GM12878 (cell line): ENCODE results near the gene XRCC6. TPM values are rescaled to one million over a fixed set of nuclear protein-coding genes. Genes with fewer than 3 reads are reported as not detected.

Source experiments
- ATAC-seq: fragments of 200-7000 bp; cut with Tn5 transposase; 3 replicates; pipeline ENCODE4 v1.9.1; 2020; ENCODE audit warnings: mild to moderate bottlenecking, moderate library complexity
- BruUV-seq: library from RNA; stranded (reverse); fragments of 400-500 nt; replicated peaks from 2 replicates; lab custom pipeline; 2021; lab: Mats Ljungman, UMichigan
- CTCF ChIA-PET: fragments of 300-600 bp; sonication (Branson Sonifier 250); formaldehyde crosslinking; extraction: SDS; loops from one replicate; lab custom pipeline; 2021; ENCODE audit warnings: inconsistent platforms; lab: Yijun Ruan, JAX
- POLR2A ChIA-PET: fragments of 350-600 bp; formaldehyde crosslinking; extraction: SDS; loops from one replicate; lab custom pipeline; 2021; ENCODE audit warnings: inconsistent platforms; lab: Charles Lee
- RAD21 ChIA-PET: fragments of 300-600 bp; sonication (Branson Sonifier 250); formaldehyde crosslinking; loops from one replicate; lab custom pipeline; 2023; ENCODE audit warnings: antibody characterized with exemption; ENCODE audit not compliant: unreplicated experiment; lab: Charles Lee
- SMC1A ChIA-PET: fragments of 300-600 bp; sonication (Branson Sonifier 250); formaldehyde crosslinking; loops from one replicate; lab custom pipeline; 2023; ENCODE audit not compliant: unreplicated experiment, uncharacterized antibody; lab: Charles Lee
- DNase-seq: peaks from one replicate; pipeline ENCODE4 v3.0.0-alpha.2; 2011; ENCODE audit warnings: low read depth, low spot score
- FAIRE-seq: peaks from 3 replicates; lab custom pipeline; 2011; peaks lifted over from hg19 to GRCh38; lab: Jason Lieb, UNC
- H2AFZ ChIP-seq: 2 replicates; pipeline ENCODE4 v1.6.0; 2011; ENCODE audit warnings: low read depth, low read length, control low read depth; ENCODE audit not compliant: control insufficient read depth
- H3K27ac ChIP-seq: 2 replicates; pipeline ENCODE4 v1.5.1; 2011; ENCODE audit warnings: control low read depth; ENCODE audit not compliant: control insufficient read depth, insufficient read depth
- H3K27me3 ChIP-seq, 2 experiments: replicated peaks in 1 of 2; 2 replicates each; pipeline versions ENCODE4 v1.6.0 to v1.6.1; 2011; ENCODE audit warnings: low read length in 1 of 2; ENCODE audit not compliant: control insufficient read depth in 2 of 2, insufficient read depth in 2 of 2
- H3K36me3 ChIP-seq, 2 experiments: 2 replicates each; pipeline ENCODE4 v1.5.1; 2011; ENCODE audit warnings: low read length in 1 of 2; ENCODE audit not compliant: control insufficient read depth in 2 of 2, insufficient read depth in 2 of 2
- H3K4me1 ChIP-seq: 2 replicates; pipeline ENCODE4 v1.6.1; 2011; ENCODE audit warnings: mild to moderate bottlenecking, low read length, moderate library complexity, mixed read lengths; ENCODE audit not compliant: control insufficient read depth, insufficient read depth
- H3K4me2 ChIP-seq: 2 replicates; pipeline ENCODE4 v1.6.0; 2011; ENCODE audit warnings: control low read depth; ENCODE audit not compliant: control insufficient read depth, insufficient read depth
- H3K4me3 ChIP-seq: fragments of 200-600 bp; sonication (generic); 2 replicates; pipeline ENCODE4 v1.5.1; 2016
- H3K79me2 ChIP-seq: 2 replicates; pipeline ENCODE4 v1.6.0; 2011; ENCODE audit warnings: low read length; ENCODE audit not compliant: control insufficient read depth, insufficient read depth
- H3K9ac ChIP-seq: 2 replicates; pipeline ENCODE4 v1.8.0; 2011; ENCODE audit warnings: low read length, control low read depth, mixed read lengths; ENCODE audit not compliant: control insufficient read depth, insufficient read depth
- H3K9me3 ChIP-seq: replicated peaks from 3 replicates; pipeline ENCODE4 v1.5.1; 2011; ENCODE audit warnings: mild to moderate bottlenecking, low read length; ENCODE audit not compliant: control insufficient read depth, insufficient read depth
- H4K20me1 ChIP-seq: 2 replicates; pipeline ENCODE4 v1.6.0; 2011; ENCODE audit not compliant: control insufficient read depth, insufficient read depth
- ASH2L ChIP-seq: fragments of 300-600, 200-600 bp; sonication (generic); IDR thresholded peaks from 2 replicates; pipeline ENCODE4 v1.6.1; 2017; ENCODE audit warnings: low read depth, mild to moderate bottlenecking, borderline replicate concordance
- EP300 ChIP-seq, 2 experiments: fragments of 150-350 bp in 1 of 2; IDR thresholded peaks; 2 replicates each; pipeline ENCODE4 v1.6.1; 2011 to 2012; ENCODE audit warnings: low read depth in 2 of 2, low read length in 2 of 2, borderline replicate concordance in 1 of 2, improper control_type of control experiment in 1 of 2, inconsistent platforms in 1 of 2; ENCODE audit not compliant: control insufficient read depth in 1 of 2
- FOXK2 ChIP-seq: fragments of 450-650 bp; IDR thresholded peaks from 2 replicates; pipeline ENCODE4 v1.6.1; 2017; ENCODE audit warnings: mild to moderate bottlenecking, moderate library complexity
- FOXM1 ChIP-seq: IDR thresholded peaks from 2 replicates; pipeline ENCODE4 v1.6.1; 2012; ENCODE audit warnings: low read depth, mild to moderate bottlenecking, inconsistent platforms, low read length, moderate library complexity
- HDGF ChIP-seq: fragments of 450-650 bp; IDR thresholded peaks from 2 replicates; pipeline ENCODE4 v1.6.1; 2016; ENCODE audit warnings: antibody characterized with exemption
- MLLT1 ChIP-seq: fragments of 450-650 bp; IDR thresholded peaks from 2 replicates; pipeline ENCODE4 v1.6.1; 2016; ENCODE audit warnings: mild to moderate bottlenecking
- MTA2 ChIP-seq: fragments of 450-650 bp; IDR thresholded peaks from 2 replicates; pipeline ENCODE4 v1.6.1; 2016; ENCODE audit warnings: low read depth, mild to moderate bottlenecking, moderate library complexity
- NKRF ChIP-seq: fragments of 450-650 bp; conservative IDR thresholded peaks from 2 replicates; pipeline ENCODE4 v1.6.1; 2017; ENCODE audit warnings: mild to moderate bottlenecking, moderate library complexity
- PKNOX1 ChIP-seq: fragments of 450-650 bp; IDR thresholded peaks from 2 replicates; pipeline ENCODE4 v1.6.1; 2016; ENCODE audit warnings: mild to moderate bottlenecking
- PRDM15 ChIP-seq: fragments of 450-650 bp; formaldehyde crosslinking; IDR thresholded peaks from 2 replicates; pipeline ENCODE4 v1.4.0; 2020; ENCODE audit warnings: mild to moderate bottlenecking, moderate library complexity
- RCOR1 ChIP-seq: conservative IDR thresholded peaks from 2 replicates; pipeline ENCODE4 v1.6.1; 2012; ENCODE audit warnings: low read depth, low read length, improper control_type of control experiment
- SRF ChIP-seq, 2 experiments: IDR thresholded peaks; 2 replicates each; pipeline ENCODE4 v1.6.1; 2011; ENCODE audit warnings: low read depth in 2 of 2, low read length in 2 of 2, mild to moderate bottlenecking in 1 of 2, moderate library complexity in 1 of 2
- SUZ12 ChIP-seq: fragments of 200-600 bp; sonication (generic); IDR thresholded peaks from one replicate; pipeline ENCODE4 v1.6.1; 2018; ENCODE audit warnings: antibody characterized with exemption, mild to moderate bottlenecking; ENCODE audit not compliant: unreplicated experiment
- WGBS: methylation state at CpG from one replicate; pipeline ENCODE4 v1.1.6; 2016; ENCODE audit warnings: low lambda C conversion rate; ENCODE audit not compliant: insufficient replicate concordance, insufficient coverage; ENCODE audit errors: missing lambda C conversion rate; 5-methylcytosine and 5-hydroxymethylcytosine counted together
- in situ Hi-C: fragments of 300-500 bp; cut with MboI; formaldehyde crosslinking; loops from 9 replicates; pipeline ENCODE4 v1.14.3; 2018; ENCODE audit warnings: mixed read lengths
- intact Hi-C: fragments of 100-400 bp; cut with micrococcal nuclease; formaldehyde crosslinking; loops from one replicate; pipeline ENCODE4 v1.14.2; 2022; ENCODE audit not compliant: unreplicated experiment
- polyA plus RNA-seq, 11 experiments: library from polyadenylated mRNA; depleted of rRNA in 4 of 11; unstranded in 6 of 11; stranded (reverse) in 5 of 11; fragments of >200 nt; fragmentation: Nextera tagmentation in 4 of 11; fragmentation: Illumina TruSeq in 1 of 11; extraction: Ambion mirVana in 4 of 11; extraction: Trizol in 1 of 11; gene quantifications; 1 replicate in 1 of 11; 2 replicates in 10 of 11; pipeline versions ENCODE4 v1.2.1 to v1.2.3, GENCODE V29; 2011 to 2016; ENCODE audit warnings: inconsistent platforms in 2 of 11, missing spikeins in 2 of 11, low read depth in 1 of 11
- total RNA-seq, 4 experiments: library from RNA; depleted of rRNA in 3 of 4; stranded (reverse); fragments of >200 nt in 3 of 4; fragmentation: Illumina TruSeq in 1 of 4; extraction: Trizol in 1 of 4; gene quantifications; 2 replicates each; pipeline versions ENCODE4 v1.2.1 to v1.2.3, GENCODE V29; 2013 to 2021

The XRCC6 gene
- total and polyA plus RNA-seq, 10 of the 15 experiments (the other 5 are each of a cell fraction or from before 2014, with no cell fraction given): 186 to 718 (median 348) TPM

- ATAC-seq (no peak), DNase-seq (no peak), FAIRE-seq (no peak)
- WGBS: 60% methylated on average over 4 of the region's 4 CpGs
- Histone ChIP-seq H2AFZ (no peak overlapping the region), H4K20me1 (no peaks in the 10 kb centered on the region; the same call in 1 of the 2 replicates), H3K27ac (no peak overlapping the region), H3K9ac (no peak overlapping the region), H3K79me2 (peaks cover 92% of the 10 kb centered on the region), H3K4me1 (no peaks in the 10 kb centered on the region), H3K4me2 (no peak overlapping the region), H3K27me3 (no peaks in the 10 kb centered on the region), H3K36me3 (peaks cover 5 to 6% of the 10 kb centered on the region in 2 experiments), H3K9me3 (no peaks in the 10 kb centered on the region), H3K4me3 (no peak overlapping the region)
- POLR2A ChIA-PET: no interaction called here
- intact Hi-C loops (no loop called here), in situ Hi-C loops (no loop called here)
- CTCF ChIA-PET: interaction anchor here (0.6 to 2.1 kb wide), 2 partner anchors 13 to 94 kb away, joined by 4 to 7 read pairs; no protein-coding TSS in a partner anchor
- TF ChIP-seq NKRF (no peak), PKNOX1 (no peak), SRF (IDR thresholded peaks at IDR 0.05; ENCODE audit: low read depth in 2 of 2, low read length in 2 of 2) (no peak), HDGF (no peak), MLLT1 (no peak), RCOR1 (no peak), FOXK2 (no peak), MTA2 (no peak), PRDM15 (CRISPR knock-in tag) (no peak), ASH2L (no peak), FOXM1 (no peak), SUZ12 (no peak), EP300 (IDR thresholded peaks at IDR 0.05; ENCODE audit: borderline replicate concordance in 1 of 2, control insufficient read depth in 1 of 2, low read depth in 2 of 2, low read length in 2 of 2) (no peak)
- RAD21 ChIA-PET: no interaction called here
- no TSS peak for BruUV-seq
- SMC1A ChIA-PET: interaction anchor here (0.7 kb wide), 1 partner anchor 81 kb away, joined by 3 read pairs; no protein-coding TSS in a partner anchor
Observed at GRCh38 chr22:41684194-41684593, 63.1 kb downstream of the XRCC6 start.
